Measurements from ENCODE around the gene SSBP4.
A peak's percentile ranks its signal among the peaks of the same experiment; 100 is the strongest.

SSBP4 gene

GRCh38 chr19:18422530-18423191, 3.5 kb downstream of the SSBP4 start:
- FAIRE-seq, result no peak

GRCh38 chr19:18423258-18424020, 4.2 kb downstream of the SSBP4 start:
- FAIRE-seq, result no peak

GRCh38 chr19:18424122-18424889, 5.1 kb downstream of the SSBP4 start:
- no peak for FAIRE-seq

GRCh38 chr19:18424890-18425514, 5.8 kb downstream of the SSBP4 start:
- FAIRE-seq, result no peak

- peak; percentile 95 for FAIRE-seq
Observed at GRCh38 chr19:18425515-18426415, 6.6 kb downstream of the SSBP4 start.

- FAIRE-seq, result no peak
Observed at GRCh38 chr19:18426416-18426767, 7.2 kb downstream of the SSBP4 start.

- no peak for FAIRE-seq
Observed at GRCh38 chr19:18427080-18427742, 8.0 kb downstream of the SSBP4 start.

GRCh38 chr19:18427743-18428113, 8.5 kb downstream of the SSBP4 start:
- FAIRE-seq, result no peak

GRCh38 chr19:18428173-18428786, 9.1 kb downstream of the SSBP4 start:
- FAIRE-seq, result no peak

- FAIRE-seq, result peak; percentile 70
Observed at GRCh38 chr19:18428787-18429674, 9.8 kb downstream of the SSBP4 start.

GRCh38 chr19:18429717-18430416, 10.7 kb downstream of the SSBP4 start:
- no peak for FAIRE-seq

GRCh38 chr19:18430417-18431144, 11.4 kb downstream of the SSBP4 start:
- FAIRE-seq, result no peak

GRCh38 chr19:18431351-18432197, 12.4 kb downstream of the SSBP4 start:
- no peak for FAIRE-seq

- FAIRE-seq, result no peak
Observed at GRCh38 chr19:18432275-18433014, 13.2 kb downstream of the SSBP4 start.

GRCh38 chr19:18433015-18433691, 14.0 kb downstream of the SSBP4 start:
- FAIRE-seq, result no peak

GRCh38 chr19:18433735-18434398, 14.7 kb downstream of the SSBP4 start:
- no peak for FAIRE-seq
